ENCODE data around the gene CNTD1.

DNA sequence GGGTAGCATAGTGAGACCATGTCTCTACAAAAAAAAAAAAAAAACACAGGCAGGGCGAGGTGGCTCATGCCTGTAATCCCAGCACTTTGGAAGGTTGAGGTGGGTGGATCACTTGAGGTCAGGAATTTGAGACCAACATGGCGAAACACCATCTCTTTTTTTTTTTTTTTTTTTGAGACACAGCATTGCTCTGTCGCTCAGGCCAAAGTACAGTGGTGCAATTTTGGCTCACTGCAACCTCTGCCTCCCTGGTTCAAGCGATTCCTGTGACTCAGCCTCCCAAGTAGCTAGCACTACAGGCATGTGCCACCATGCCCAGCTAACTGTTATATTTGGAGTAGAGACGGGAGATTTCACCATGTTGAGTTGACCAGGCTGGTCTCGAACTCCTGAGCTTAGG, 32.5 kb upstream of the CNTD1 start:
- TF ChIP-seq CTCF (IDR thresholded peaks at IDR 0.05), result no peak
- TF ChIP-seq ZFX (IDR thresholded peaks at IDR 0.05; ENCODE audit: borderline replicate concordance), result no peak

All from 22Rv1 (cell line).